Kidney (tissue), 14 donors: Measurements from ENCODE around the gene FBLN2. TPM values are rescaled to one million over a fixed set of nuclear protein-coding genes. Genes with fewer than 3 reads are reported as not detected.
A peak's percentile ranks its signal among the peaks of the same experiment; 100 is the strongest.

ENCODE experiments used
- DNase-seq, 5 donors: peaks; one replicate each; pipeline ENCODE4 v3.0.0-alpha.2; 2013 to 2020
- FAIRE-seq: peaks from 2 replicates; lab custom pipeline; 2012; peaks lifted over from hg19 to GRCh38; lab: Jason Lieb, UNC
- H3K27ac ChIP-seq, 2 donors: one replicate each; pipeline ENCODE4 v1.7.0; 2013; ENCODE audit warnings: low read depth in 2 of 2, low read length in 2 of 2, inconsistent platforms in 1 of 2
- H3K27me3 ChIP-seq: one replicate; pipeline ENCODE4 v1.7.1; 2013; ENCODE audit warnings: low read length, inconsistent platforms; ENCODE audit not compliant: control insufficient read depth, insufficient read depth
- H3K36me3 ChIP-seq, 3 donors: one replicate each; pipeline versions ENCODE4 v1.7.0 to v1.7.1; 2013; ENCODE audit warnings: low read length in 3 of 3, control low read depth in 1 of 3, inconsistent platforms in 1 of 3; ENCODE audit not compliant: insufficient read depth in 3 of 3, control insufficient read depth in 2 of 3
- H3K4me1 ChIP-seq, 3 donors: one replicate each; pipeline versions ENCODE4 v1.7.0 to v1.7.1; 2013; ENCODE audit warnings: low read length in 3 of 3, inconsistent platforms in 1 of 3, low read depth in 1 of 3; ENCODE audit not compliant: control insufficient read depth in 2 of 3, insufficient read depth in 2 of 3
- H3K4me3 ChIP-seq, 3 donors: one replicate each; pipeline versions ENCODE4 v1.7.0 to v1.8.1; 2013; ENCODE audit warnings: low read length in 3 of 3, control low read depth in 1 of 3, inconsistent platforms in 1 of 3
- H3K9ac ChIP-seq, 3 donors: one replicate each; pipeline versions ENCODE4 v1.7.0 to v1.7.1; 2013; ENCODE audit warnings: low read length in 3 of 3, control low read depth in 1 of 3, inconsistent platforms in 1 of 3
- H3K9me3 ChIP-seq, 3 donors: one replicate each; pipeline versions ENCODE4 v1.7.0 to v1.7.1; 2013; ENCODE audit warnings: low read length in 3 of 3, control low read depth in 1 of 3, inconsistent platforms in 1 of 3; ENCODE audit not compliant: control insufficient read depth in 2 of 3, insufficient read depth in 1 of 3
- CTCF ChIP-seq: IDR thresholded peaks from 3 replicates; pipeline ENCODE4 v1.5.1; 2012; ENCODE audit warnings: mild to moderate bottlenecking, moderate library complexity, borderline replicate concordance; ENCODE audit not compliant: insufficient read depth; ENCODE audit errors: extremely low read depth
- intact Hi-C: fragments of 100-400 bp; cut with DNase I; formaldehyde crosslinking; loops from one replicate; pipeline ENCODE4 v1.11.1; 2022
- polyA plus RNA-seq: library from polyadenylated mRNA; stranded (reverse); fragments of 350-450 nt; fragmentation: Illumina TruSeq; extraction: RNeasy Lipid Tissue Mini Kit (QIAGEN cat#74804); gene quantifications from one replicate; pipeline ENCODE4 v1.2.3, GENCODE V29; 2014; ENCODE audit warnings: low read depth, low replicate concordance; ENCODE audit not compliant: insufficient read depth
- total RNA-seq: library from RNA; stranded (reverse); fragmentation: NEBNext Ultra II Directional; extraction: Animal tissue kit (Norgen Biotek cat#: 25700); gene quantifications from one replicate; pipeline ENCODE4 v1.2.1, GENCODE V29; 2021
- donor health status: control.
- donor health status: control.
- donor health status: control.
- donor health status: control.
- donor health status: control.
- donor health status: DM: yes; HTN: yes; CAD: no.
- donor health status: Normal renal cell carcinoma (clear cell type).

The FBLN2 gene
- total and polyA plus RNA-seq, 2 donors from 2014 or later = 3.2 to 43.4 TPM

DNA sequence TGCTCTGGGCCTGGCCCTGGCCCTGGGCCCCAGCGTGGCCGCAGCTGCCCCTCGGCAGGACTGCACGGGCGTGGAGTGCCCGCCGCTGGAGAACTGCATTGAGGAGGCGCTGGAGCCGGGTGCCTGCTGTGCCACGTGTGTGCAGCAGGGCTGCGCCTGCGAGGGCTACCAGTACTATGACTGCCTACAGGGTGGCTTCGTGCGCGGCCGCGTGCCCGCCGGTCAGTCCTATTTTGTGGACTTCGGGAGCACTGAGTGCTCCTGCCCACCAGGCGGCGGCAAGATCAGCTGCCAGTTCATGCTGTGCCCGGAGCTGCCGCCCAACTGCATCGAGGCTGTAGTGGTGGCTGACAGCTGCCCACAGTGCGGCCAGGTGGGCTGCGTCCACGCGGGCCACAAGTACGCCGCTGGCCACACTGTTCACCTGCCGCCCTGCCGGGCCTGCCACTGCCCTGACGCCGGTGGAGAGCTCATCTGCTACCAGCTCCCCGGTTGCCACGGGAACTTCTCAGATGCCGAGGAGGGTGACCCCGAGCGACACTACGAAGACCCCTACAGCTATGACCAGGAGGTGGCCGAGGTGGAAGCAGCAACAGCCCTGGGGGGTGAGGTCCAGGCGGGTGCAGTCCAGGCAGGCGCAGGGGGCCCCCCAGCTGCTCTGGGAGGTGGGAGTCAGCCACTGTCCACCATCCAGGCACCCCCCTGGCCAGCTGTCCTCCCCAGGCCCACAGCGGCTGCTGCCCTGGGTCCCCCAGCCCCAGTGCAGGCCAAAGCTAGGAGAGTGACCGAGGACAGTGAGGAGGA, 21.7 kb downstream of the FBLN2 start:
- no peak for DNase-seq
- intact Hi-C loops = no loop called here

GRCh38 chr3:13571264-13571663, 22.3 kb downstream of the FBLN2 start:
- Histone ChIP-seq H3K27me3 (no peaks in the 10 kb centered on the region), H3K36me3 (no peaks in the 10 kb centered on the region), H3K9ac (no peak overlapping the region), H3K4me3 (no peak overlapping the region), H3K4me1 (no peaks in the 10 kb centered on the region), H3K27ac (no peak overlapping the region), H3K9me3 (no peaks in the 10 kb centered on the region)
- DNase-seq = peak in 1 of 5 donors; percentile 43
- intact Hi-C loops = no loop called here
- no peak for FAIRE-seq
- TF ChIP-seq CTCF = no peak

More for the DNA sequence above, 21.7 kb downstream of the FBLN2 start:
- Histone ChIP-seq H3K4me1 (no peaks in the 10 kb centered on the region), H3K4me3 (no peak overlapping the region), H3K36me3 (no peaks in the 10 kb centered on the region), H3K27ac (no peak overlapping the region), H3K9ac (no peak overlapping the region), H3K9me3 (no peaks in the 10 kb centered on the region), H3K27me3 (no peaks in the 10 kb centered on the region)
- no peak for TF ChIP-seq CTCF
- no peak for FAIRE-seq

DNA sequence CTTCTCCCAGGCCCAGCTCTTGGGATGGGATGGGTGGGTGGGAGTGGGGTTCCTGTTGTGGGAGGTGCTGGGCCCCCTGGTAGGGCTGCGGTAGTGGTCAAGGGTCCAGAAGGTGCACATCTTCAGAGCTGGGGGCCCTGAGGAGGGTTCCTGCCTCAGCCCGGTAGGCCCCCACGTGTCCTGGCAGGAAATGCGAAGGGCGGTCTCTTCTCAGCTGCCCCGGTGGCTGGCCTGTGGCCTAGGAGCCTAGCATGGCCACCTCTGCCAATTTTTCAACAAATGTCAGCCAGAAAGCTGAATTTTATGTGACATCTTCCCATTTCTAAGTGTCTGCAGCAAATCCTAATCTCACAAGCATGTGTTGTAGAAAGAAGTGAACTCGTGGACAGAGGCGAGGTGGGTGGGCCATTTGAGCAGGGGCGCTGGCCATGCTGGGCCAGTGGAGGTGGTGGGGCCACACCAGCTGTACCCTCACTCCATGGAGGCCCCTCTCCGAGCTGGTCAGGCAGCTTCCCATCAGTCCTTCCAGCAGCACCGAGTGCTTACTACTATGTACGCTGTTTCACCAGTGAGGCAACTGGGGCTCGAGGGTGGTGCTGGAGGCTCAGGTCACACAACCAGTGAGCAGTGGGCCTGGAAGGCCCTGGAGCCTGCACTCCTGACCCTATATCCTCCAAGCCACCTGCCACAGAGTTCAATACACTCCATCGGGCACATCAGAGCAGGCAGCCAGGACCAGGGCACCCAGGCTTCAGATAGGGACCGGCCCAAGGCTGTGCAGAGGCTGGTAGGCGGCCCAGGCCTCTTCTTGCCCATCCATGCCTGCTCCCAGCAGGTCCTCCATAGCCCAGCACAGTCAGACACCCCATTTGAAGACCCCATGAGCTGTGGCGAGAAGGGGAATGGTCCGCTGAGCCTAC, 23.2 kb downstream of the FBLN2 start:
- Histone ChIP-seq H3K9me3 (no peaks in the 10 kb centered on the region), H3K27ac (no peak overlapping the region), H3K4me3 (no peak overlapping the region), H3K4me1 (no peaks in the 10 kb centered on the region), H3K27me3 (no peaks in the 10 kb centered on the region), H3K36me3 (no peaks in the 10 kb centered on the region), H3K9ac (no peak overlapping the region)
- no peak for DNase-seq
- intact Hi-C loops = no loop called here
- TF ChIP-seq CTCF = no peak
- no peak for FAIRE-seq
